ENCODE results near the gene CHMP4B. TPM values are rescaled to one million over a fixed set of nuclear protein-coding genes. Genes with fewer than 3 reads are reported as not detected.

The CHMP4B gene
- total RNA-seq, 1 experiment from 2014 or later = 72.5 TPM

GRCh38 chr20:33790566-33790965, 20.6 kb upstream of the CHMP4B start (continued):
- TF ChIP-seq, protein P1, sequence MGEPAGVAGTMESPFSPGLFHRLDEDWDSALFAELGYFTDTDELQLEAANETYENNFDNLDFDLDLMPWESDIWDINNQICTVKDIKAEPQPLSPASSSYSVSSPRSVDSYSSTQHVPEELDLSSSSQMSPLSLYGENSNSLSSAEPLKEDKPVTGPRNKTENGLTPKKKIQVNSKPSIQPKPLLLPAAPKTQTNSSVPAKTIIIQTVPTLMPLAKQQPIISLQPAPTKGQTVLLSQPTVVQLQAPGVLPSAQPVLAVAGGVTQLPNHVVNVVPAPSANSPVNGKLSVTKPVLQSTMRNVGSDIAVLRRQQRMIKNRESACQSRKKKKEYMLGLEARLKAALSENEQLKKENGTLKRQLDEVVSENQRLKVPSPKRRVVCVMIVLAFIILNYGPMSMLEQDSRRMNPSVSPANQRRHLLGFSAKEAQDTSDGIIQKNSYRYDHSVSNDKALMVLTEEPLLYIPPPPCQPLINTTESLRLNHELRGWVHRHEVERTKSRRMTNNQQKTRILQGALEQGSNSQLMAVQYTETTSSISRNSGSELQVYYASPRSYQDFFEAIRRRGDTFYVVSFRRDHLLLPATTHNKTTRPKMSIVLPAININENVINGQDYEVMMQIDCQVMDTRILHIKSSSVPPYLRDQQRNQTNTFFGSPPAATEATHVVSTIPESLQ (CRISPR knock-in tag; IDR thresholded peaks at IDR 0.05) = no peak
- TF ChIP-seq HMGXB4 (CRISPR knock-in tag; IDR thresholded peaks at IDR 0.05) (no peak), ZNF416 (CRISPR knock-in tag; IDR thresholded peaks at IDR 0.05) (no peak), JAZF1 (CRISPR knock-in tag; IDR thresholded peaks at IDR 0.05) (no peak), FOXJ3 (CRISPR knock-in tag; IDR thresholded peaks at IDR 0.05; ENCODE audit: borderline replicate concordance) (no peak), ZNF138 (CRISPR knock-in tag; conservative IDR thresholded peaks at IDR 0.05) (no peak)

GRCh38 chr20:33791021-33791420, 20.1 kb upstream of the CHMP4B start:
- DNase-seq (ENCODE audit: low spot score) = no peak
- H3K27me3 Mint-ChIP-seq (ENCODE audit: low read depth) = no peaks in the 10 kb centered on the region
- no peak overlapping the region for H3K4me3 Mint-ChIP-seq
- H3K4me1 Mint-ChIP-seq = peaks cover 3% of the 10 kb centered on the region; the same call in 1 of the 2 replicates
- CTCF ChIA-PET = interaction anchor here (1.5 to 4.8 kb wide), 4 partner anchors 21 to 277 kb away, joined by 5 to 31 read pairs (median 17); partner anchors contain the start of gene CHMP4B
- H3K9me3 Mint-ChIP-seq = no peaks in the 10 kb centered on the region
- H3K36me3 Mint-ChIP-seq = no peaks in the 10 kb centered on the region
- TF ChIP-seq FOXJ3 (CRISPR knock-in tag; IDR thresholded peaks at IDR 0.05; ENCODE audit: borderline replicate concordance) (no peak), SMAD3 (CRISPR knock-in tag; IDR thresholded peaks at IDR 0.05; ENCODE audit: borderline replicate concordance) (no peak), JUN (CRISPR knock-in tag; IDR thresholded peaks at IDR 0.05) (no peak), ZNF425 (CRISPR knock-in tag; conservative IDR thresholded peaks at IDR 0.05) (no peak), ZNF263 (CRISPR knock-in tag; IDR thresholded peaks at IDR 0.05; ENCODE audit: low read depth) (no peak), ZNF416 (CRISPR knock-in tag; IDR thresholded peaks at IDR 0.05) (no peak), ZNF219 (CRISPR knock-in tag; IDR thresholded peaks at IDR 0.05; ENCODE audit: borderline replicate concordance) (no peak)
- no peak for ATAC-seq
- H3K27ac Mint-ChIP-seq = no peak overlapping the region
- POLR2A ChIA-PET = no interaction called here

DNA sequence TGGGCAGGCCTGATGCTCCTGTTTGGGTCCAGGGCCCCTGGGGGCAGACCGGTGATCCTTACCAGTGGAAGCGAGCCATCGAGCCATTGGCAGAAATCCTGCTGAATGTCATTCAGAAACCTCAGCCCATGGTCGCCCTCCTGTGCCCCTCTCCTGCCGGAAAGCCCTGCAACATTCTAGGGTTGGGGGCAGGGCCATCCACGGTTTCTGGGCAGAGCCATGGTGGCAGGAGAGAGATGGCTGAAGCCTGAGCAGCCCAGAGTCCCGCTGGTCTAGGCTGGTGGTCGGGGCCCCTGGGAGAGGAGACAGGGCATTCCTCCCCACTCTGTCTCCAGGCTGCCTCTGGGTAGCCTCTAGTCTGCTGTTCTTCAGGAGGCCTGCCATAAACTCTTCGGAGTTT, 19.6 kb upstream of the CHMP4B start:
- ATAC-seq = no peak
- CTCF ChIA-PET = interaction anchor here (0.5 to 4.8 kb wide), 29 partner anchors 8 to 281 kb away, joined by 3 to 31 read pairs (median 4); partner anchors contain the start of genes CHMP4B, PXMP4 and RALY
- H3K4me1 Mint-ChIP-seq = peaks cover 8% of the 10 kb centered on the region
- DNase-seq (ENCODE audit: low spot score) = no peak
- no peak overlapping the region for H3K4me3 Mint-ChIP-seq
- POLR2A ChIA-PET = interaction anchor here (1.5 kb wide), 1 partner anchor 19 kb away, joined by 5 read pairs; the partner anchor contains the start of gene CHMP4B
- no peak overlapping the region for H3K27ac Mint-ChIP-seq
- H3K27me3 Mint-ChIP-seq (ENCODE audit: low read depth) = no peaks in the 10 kb centered on the region
- no peaks in the 10 kb centered on the region for H3K36me3 Mint-ChIP-seq
- no peak for TF ChIP-seq JUN (CRISPR knock-in tag; IDR thresholded peaks at IDR 0.05)
- TF ChIP-seq FOXP1 (CRISPR knock-in tag; IDR thresholded peaks at IDR 0.05; ENCODE audit: borderline replicate concordance) = no peak
- no peak for TF ChIP-seq AFF4 (CRISPR knock-in tag; IDR thresholded peaks at IDR 0.05; ENCODE audit: borderline replicate concordance)
- no peak for TF ChIP-seq MYBL2 (CRISPR knock-in tag; IDR thresholded peaks at IDR 0.05)
- TF ChIP-seq KAT7 (CRISPR knock-in tag; IDR thresholded peaks at IDR 0.05; ENCODE audit: borderline replicate concordance) = no peak
- no peaks in the 10 kb centered on the region for H3K9me3 Mint-ChIP-seq
